SIG-M5 treated with dmso at 0.1 percent for 504 hours (cell line): Measurements from ENCODE around the gene REC114.

Source experiments
- DNase-seq: peaks from one replicate; lab custom pipeline; 2025; ENCODE audit not compliant: unreplicated experiment; lab: John Stamatoyannopoulos, UW

REC114 gene

DNA sequence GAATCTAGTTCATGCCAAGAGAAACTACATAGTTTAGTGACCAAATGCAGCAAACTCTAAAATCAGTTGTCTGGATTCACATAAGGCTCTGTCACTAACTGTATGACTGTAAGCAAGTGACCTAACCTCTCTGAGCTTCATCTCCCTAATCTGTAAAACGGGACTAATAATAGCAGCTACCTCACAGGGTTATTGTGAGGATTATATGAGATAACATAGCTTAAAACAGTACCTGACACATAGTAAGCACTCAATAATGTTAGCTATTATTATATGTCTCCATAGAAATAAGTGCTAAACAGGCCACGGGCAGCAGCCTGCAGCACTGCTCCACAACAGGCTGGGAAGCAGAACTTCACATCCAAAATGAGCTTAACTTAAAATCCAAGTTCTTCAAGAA, 160.0 kb downstream of the REC114 start:
- no peak for DNase-seq

DNA sequence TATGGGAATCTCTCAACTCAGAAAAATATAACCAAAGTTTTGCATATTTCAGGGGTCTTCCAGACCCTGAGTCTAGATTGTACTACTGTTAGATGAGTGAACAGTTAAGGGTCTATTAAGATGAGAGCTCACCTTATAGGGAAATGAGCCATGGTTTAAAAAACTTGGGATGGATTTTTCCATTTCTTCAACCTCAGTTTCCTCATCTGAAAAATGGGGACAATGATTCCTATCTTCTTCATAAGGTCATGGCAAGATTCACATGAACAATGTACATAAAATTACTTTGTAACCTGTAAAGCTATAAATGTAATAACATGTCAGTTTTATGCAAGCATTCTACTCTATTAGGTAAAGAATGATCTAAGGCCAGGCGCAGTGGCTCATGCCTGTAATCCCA, 161.5 kb downstream of the REC114 start:
- DNase-seq: no peak

DNA sequence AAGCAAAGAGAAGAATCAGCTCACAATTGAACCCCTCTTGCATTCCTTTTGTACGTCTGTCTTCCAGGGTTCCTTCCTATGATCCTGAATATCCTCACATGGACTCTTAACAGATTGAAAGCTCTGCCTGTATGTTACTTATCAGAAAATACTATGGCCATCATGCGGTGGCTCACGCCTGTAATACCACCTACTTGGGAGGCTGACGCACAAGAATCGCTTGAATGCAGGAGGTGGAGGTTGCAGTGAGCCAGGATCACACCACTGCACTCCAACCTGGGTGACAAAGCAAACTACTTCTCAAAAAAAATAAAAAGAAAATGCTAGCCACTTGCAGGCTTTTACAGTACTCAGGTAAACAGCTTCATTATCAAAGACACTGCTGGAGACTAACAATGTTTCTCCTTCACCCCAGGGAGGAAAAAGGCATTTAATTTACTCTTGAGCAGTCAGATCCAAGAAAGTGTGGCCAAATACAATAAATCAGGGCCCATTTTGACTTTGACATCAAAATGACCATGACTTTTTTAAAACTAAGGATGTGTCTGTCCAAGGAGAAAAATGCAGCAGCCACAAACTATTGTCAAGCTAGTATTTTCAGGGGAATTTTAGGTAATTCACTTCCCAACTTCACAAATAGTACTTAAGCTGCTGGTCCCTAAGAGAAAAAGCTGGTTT, 162.9 kb downstream of the REC114 start:
- no peak for DNase-seq

DNA sequence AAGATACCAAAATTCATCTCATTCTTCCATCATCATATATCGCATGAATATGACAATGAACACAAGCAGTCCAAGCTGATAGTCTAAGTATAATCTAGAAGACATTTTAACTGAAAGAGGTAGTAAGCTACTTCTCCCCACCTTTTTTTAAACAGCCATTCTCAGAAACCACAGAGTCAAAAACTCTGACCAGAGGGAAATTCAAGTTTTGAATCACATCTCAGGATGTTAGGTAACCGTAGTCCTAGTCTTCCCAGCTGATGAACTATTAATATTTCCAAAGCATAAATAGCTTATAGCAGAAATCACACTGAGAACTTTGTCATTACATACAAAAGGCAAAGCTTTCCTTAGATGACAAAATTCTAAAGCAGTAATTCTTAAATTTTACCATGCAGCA, 164.4 kb downstream of the REC114 start:
- no peak for DNase-seq

DNA sequence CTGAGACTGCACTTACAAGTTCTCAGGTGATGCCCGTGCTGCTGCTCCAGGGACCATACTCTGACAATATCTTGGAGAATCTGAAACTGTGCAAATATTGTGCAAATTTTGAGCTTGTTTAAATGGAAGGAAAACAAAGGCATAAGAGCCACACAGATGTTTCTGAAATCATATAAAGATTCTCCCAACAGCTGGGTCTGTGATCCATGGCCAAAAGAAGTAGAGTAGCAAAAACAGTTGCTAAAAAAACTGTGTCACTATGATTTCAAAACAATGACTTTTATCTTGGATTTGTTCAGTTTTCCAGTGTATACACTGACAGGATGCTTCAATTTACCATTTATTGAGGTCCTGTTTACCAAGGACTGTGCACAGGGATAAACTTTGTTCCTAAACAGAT, 164.9 kb downstream of the REC114 start:
- DNase-seq: no peak

DNA sequence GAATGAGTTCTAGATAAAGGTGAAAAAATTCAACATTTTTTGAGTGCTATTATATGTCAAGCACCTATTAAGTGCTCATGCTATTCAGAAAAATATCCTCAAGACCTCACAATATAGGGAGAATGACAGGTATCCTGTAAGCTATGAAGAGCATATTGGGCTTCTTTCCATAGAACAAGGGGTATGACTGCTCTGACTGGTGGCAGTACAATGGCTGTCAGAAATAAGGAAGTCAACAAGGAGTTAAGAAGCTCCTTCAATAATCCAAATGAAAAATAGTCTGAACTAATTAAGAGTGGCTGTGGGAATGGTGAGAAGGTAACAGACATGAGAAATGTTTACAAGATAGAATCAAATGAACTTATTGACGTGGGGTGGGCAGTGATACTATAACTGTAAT, 165.5 kb downstream of the REC114 start:
- no peak for DNase-seq

DNA sequence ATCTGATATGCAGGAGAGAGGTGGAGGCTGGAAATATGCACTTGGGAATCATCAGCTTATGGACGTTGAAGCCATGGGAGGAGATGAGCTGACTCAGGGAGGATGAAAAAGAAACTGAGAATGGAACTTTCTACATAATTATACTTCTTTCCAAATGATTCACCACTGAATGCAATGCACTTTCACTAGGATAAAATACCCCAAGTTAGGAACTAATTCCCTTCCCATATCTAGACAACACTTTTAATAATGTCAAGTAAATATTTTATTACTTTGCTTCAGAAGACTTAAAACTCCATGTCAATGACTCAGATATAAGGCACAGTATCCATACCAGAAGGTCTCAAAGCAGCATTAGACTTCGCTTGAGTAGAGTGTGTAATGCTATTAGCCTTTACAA, 166.0 kb downstream of the REC114 start:
- no peak for DNase-seq
